Thyroid gland (tissue), 4 donors: Measurements from ENCODE around the gene TNC. TPM values are rescaled to one million over a fixed set of nuclear protein-coding genes. Genes with fewer than 3 reads are reported as not detected.

Experiments
- DNase-seq, 2 donors: peaks; one replicate each; pipeline ENCODE4 v3.0.0-alpha.2; 2019
- H3K27ac ChIP-seq, 3 donors: fragments of 200-600 bp; sonication (generic); 1 replicate in 2 of 3; 2 replicates in 1 of 3; pipeline ENCODE4 v1.5.1; 2016 to 2019; ENCODE audit warnings: mild to moderate bottlenecking in 1 of 3, moderate library complexity in 1 of 3
- H3K27me3 ChIP-seq: fragments of 200-600 bp; sonication (generic); one replicate; pipeline ENCODE4 v1.5.1; 2019
- H3K36me3 ChIP-seq, 2 donors: fragments of 200-600 bp; sonication (generic); one replicate each; pipeline ENCODE4 v1.5.1; 2016 to 2019
- H3K4me1 ChIP-seq, 2 donors: fragments of 200-600 bp; sonication (generic); one replicate each; pipeline ENCODE4 v1.5.1; 2017 to 2019
- H3K4me3 ChIP-seq, 3 donors: fragments of 200-600 bp; sonication (generic); replicated peaks in 1 of 3; 1 replicate in 2 of 3; 2 replicates in 1 of 3; pipeline ENCODE4 v1.5.1; 2016; ENCODE audit warnings: mild to moderate bottlenecking in 1 of 3
- H3K9me3 ChIP-seq: fragments of 200-600 bp; sonication (generic); one replicate; pipeline ENCODE4 v1.5.1; 2017
- CTCF ChIP-seq, 6 experiments: fragments of 200-600 bp in 3 of 6; fragments of 450-650 bp in 3 of 6; sonication (generic) in 3 of 6; IDR thresholded peaks; one replicate each; pipeline ENCODE4 v1.5.1; 2016 to 2019; ENCODE audit warnings: antibody characterized with exemption in 6 of 6, mild to moderate bottlenecking in 2 of 6, inconsistent platforms in 1 of 6, moderate library complexity in 1 of 6
- POLR2A ChIP-seq, 2 donors: fragments of 450-650 bp; IDR thresholded peaks; one replicate each; pipeline ENCODE4 v1.6.1; 2017; ENCODE audit warnings: antibody characterized with exemption in 2 of 2, mild to moderate bottlenecking in 2 of 2, moderate library complexity in 1 of 2
- WGBS, 2 donors: methylation state at CpG; one replicate each; pipeline ENCODE4 v1.1.5; 2017; 5-methylcytosine and 5-hydroxymethylcytosine counted together
- intact Hi-C: fragments of 100-400 bp; cut with DNase I; formaldehyde crosslinking; loops from one replicate; pipeline ENCODE4 v1.15.1; 2023
- total RNA-seq, 4 donors: library from RNA; depleted of rRNA; stranded (reverse); fragments of >200 nt; gene quantifications; one replicate each; pipeline ENCODE4 v1.2.3, GENCODE V29; 2016

The TNC gene
- total RNA-seq, 4 donors from 2014 or later = 1.0 to 21.8 (median 6.4) TPM

- TF ChIP-seq CTCF (IDR thresholded peaks at IDR 0.05) (no peak), POLR2A (IDR thresholded peaks at IDR 0.05) (no peak)
- H3K4me1 ChIP-seq = peaks cover 6 to 10% of the 10 kb centered on the region in 2 donors
- H3K4me3 ChIP-seq = no peak overlapping the region
- 88 to 89% methylated on average over 2 of the region's 2 CpGs for WGBS, 2 donors
- H3K9me3 ChIP-seq = no peaks in the 10 kb centered on the region
- H3K27ac ChIP-seq = no peak overlapping the region
- H3K27me3 ChIP-seq = no peaks in the 10 kb centered on the region
- intact Hi-C loops = no loop called here
- no peaks in the 10 kb centered on the region for H3K36me3 ChIP-seq
- no peak for DNase-seq
These were observed 113.4 kb downstream of the TNC start for GRCh38 chr9:115004545-115004944.

GRCh38 chr9:115002371-115003120 is 115.4 kb downstream of the TNC start:
- intact Hi-C loops = no loop called here
- TF ChIP-seq POLR2A (IDR thresholded peaks at IDR 0.05) = no peak
- TF ChIP-seq CTCF (IDR thresholded peaks at IDR 0.05) = no peak
- H3K36me3 ChIP-seq = no peaks in the 10 kb centered on the region
- H3K4me3 ChIP-seq = no peak overlapping the region
- DNase-seq = peak; percentile 84 to 87
- no peaks in the 10 kb centered on the region for H3K27me3 ChIP-seq
- peaks cover 6 to 10% of the 10 kb centered on the region in 2 donors for H3K4me1 ChIP-seq
- H3K9me3 ChIP-seq = no peaks in the 10 kb centered on the region
- H3K27ac ChIP-seq = no peak overlapping the region
- 55 to 61% methylated on average over 8 of the region's 8 CpGs for WGBS, 2 donors

- Histone ChIP-seq H3K27ac (no peak overlapping the region), H3K9me3 (no peaks in the 10 kb centered on the region), H3K27me3 (no peaks in the 10 kb centered on the region), H3K4me3 (no peak overlapping the region), H3K4me1 (peaks cover 16 to 18% of the 10 kb centered on the region in 2 donors), H3K36me3 (no peaks in the 10 kb centered on the region)
- no peak for DNase-seq
- intact Hi-C loops = no loop called here
- WGBS, 2 donors = 79 to 91% methylated on average over 7 of the region's 7 CpGs
- no peak for TF ChIP-seq CTCF (IDR thresholded peaks at IDR 0.05)
- no peak for TF ChIP-seq POLR2A (IDR thresholded peaks at IDR 0.05)
These were observed 117.7 kb downstream of the TNC start for GRCh38 chr9:115000217-115000639.

- H3K36me3 ChIP-seq = no peaks in the 10 kb centered on the region
- TF ChIP-seq POLR2A (IDR thresholded peaks at IDR 0.05) (no peak), CTCF (IDR thresholded peaks at IDR 0.05) (no peak)
- intact Hi-C loops = no loop called here
- H3K4me3 ChIP-seq = no peak overlapping the region
- no peak overlapping the region for H3K27ac ChIP-seq
- peaks cover 16 to 23% of the 10 kb centered on the region in 2 donors for H3K4me1 ChIP-seq
- WGBS, 2 donors = 84 to 87% methylated on average over 2 of the region's 2 CpGs
- no peaks in the 10 kb centered on the region for H3K9me3 ChIP-seq
- no peak for DNase-seq
- no peaks in the 10 kb centered on the region for H3K27me3 ChIP-seq
These were observed 119.6 kb downstream of the TNC start for GRCh38 chr9:114998326-114998725.

GRCh38 chr9:114995681-114996221 is 122.2 kb downstream of the TNC start:
- peak; percentile 75 to 80 for DNase-seq
- no peaks in the 10 kb centered on the region for H3K27me3 ChIP-seq
- intact Hi-C loops = no loop called here
- WGBS, 2 donors = 20 to 43% methylated on average over 10 of the region's 10 CpGs
- peaks cover 10 to 13% of the 10 kb centered on the region in 2 donors for H3K4me1 ChIP-seq
- no peaks in the 10 kb centered on the region for H3K9me3 ChIP-seq
- H3K36me3 ChIP-seq = no peaks in the 10 kb centered on the region
- no peak for TF ChIP-seq POLR2A (IDR thresholded peaks at IDR 0.05)
- H3K4me3 ChIP-seq = no peak overlapping the region
- peak overlapping the region; percentile 19 to 63 (median 61) for H3K27ac ChIP-seq
